ENCODE measurements around the gene CIC.

DNA sequence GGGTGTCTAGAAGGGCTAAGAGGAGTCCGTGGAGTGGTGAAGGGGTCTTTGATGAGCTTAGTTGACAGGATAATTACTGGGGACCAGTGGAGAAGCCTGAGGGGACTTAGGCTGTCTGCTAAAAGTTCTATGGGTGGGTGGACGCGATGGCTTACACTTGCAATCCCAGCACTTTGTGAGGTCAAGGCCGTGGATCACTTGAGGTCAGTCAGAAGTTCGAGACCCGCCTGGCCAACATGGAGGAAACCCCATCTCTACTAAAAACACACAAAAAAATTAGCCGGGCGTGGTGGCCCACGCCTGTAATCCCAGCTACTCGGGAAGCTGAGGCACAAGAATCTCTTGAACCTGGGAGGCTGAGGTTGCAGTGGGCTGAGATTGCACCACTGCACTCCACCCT is 23.8 kb upstream of the CIC start:
- TF ChIP-seq, protein P1, sequence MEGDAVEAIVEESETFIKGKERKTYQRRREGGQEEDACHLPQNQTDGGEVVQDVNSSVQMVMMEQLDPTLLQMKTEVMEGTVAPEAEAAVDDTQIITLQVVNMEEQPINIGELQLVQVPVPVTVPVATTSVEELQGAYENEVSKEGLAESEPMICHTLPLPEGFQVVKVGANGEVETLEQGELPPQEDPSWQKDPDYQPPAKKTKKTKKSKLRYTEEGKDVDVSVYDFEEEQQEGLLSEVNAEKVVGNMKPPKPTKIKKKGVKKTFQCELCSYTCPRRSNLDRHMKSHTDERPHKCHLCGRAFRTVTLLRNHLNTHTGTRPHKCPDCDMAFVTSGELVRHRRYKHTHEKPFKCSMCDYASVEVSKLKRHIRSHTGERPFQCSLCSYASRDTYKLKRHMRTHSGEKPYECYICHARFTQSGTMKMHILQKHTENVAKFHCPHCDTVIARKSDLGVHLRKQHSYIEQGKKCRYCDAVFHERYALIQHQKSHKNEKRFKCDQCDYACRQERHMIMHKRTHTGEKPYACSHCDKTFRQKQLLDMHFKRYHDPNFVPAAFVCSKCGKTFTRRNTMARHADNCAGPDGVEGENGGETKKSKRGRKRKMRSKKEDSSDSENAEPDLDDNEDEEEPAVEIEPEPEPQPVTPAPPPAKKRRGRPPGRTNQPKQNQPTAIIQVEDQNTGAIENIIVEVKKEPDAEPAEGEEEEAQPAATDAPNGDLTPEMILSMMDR (IDR thresholded peaks at IDR 0.05; ENCODE audit: insufficient read depth, low read length, poor library complexity, severe bottlenecking): no peak
- no peak for TF ChIP-seq EZH2phosphoT487 (conservative IDR thresholded peaks at IDR 0.05; ENCODE audit: low read length)
